ENCODE data around the gene PCLO.
A peak's percentile ranks its signal among the peaks of the same experiment; 100 is the strongest.
"Not testable (repeated sequence)": the region's sequence is repeated elsewhere in the genome, so short reads cannot be mapped to it uniquely, and the experiment has no call there.

Gene PCLO

DNA sequence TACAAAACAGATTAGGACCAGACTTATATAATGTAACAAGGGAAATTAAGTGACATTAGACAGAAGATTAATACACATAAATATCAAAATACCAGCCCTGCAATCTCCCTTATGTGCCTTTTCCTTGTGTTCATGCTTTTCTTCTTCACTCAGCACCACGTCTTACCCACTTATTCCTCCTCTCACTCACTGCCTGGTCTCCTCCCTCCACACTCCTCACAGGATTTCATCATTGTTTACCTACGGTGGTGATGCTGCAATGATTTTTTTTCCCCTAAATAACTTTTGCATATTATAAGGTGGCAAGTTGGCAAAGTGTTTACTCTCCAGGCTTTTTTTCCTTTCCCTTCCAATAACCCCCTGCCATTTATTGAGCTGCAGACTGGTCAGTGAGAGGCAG lies 203.2 kb downstream of the PCLO start:
- no peak for DNase-seq

DNA sequence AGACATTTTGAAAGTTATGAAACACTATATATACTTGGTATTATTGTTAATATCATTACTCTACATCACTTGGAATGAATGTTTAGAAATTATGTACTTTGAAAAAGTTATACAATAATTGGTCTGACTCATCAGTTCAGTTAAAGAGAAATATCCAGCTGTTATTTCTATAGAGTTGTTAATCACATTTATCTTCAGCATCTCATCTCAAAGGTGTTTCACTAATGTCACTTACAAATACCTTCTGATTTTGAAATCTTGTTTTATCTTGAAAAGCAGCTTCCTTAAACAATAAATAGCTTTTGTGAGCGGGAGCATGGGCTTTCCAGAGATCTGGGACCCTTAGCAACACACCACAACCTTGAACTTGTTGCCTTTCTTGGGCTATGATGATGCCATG lies 205.2 kb downstream of the PCLO start:
- no peak for DNase-seq

DNA sequence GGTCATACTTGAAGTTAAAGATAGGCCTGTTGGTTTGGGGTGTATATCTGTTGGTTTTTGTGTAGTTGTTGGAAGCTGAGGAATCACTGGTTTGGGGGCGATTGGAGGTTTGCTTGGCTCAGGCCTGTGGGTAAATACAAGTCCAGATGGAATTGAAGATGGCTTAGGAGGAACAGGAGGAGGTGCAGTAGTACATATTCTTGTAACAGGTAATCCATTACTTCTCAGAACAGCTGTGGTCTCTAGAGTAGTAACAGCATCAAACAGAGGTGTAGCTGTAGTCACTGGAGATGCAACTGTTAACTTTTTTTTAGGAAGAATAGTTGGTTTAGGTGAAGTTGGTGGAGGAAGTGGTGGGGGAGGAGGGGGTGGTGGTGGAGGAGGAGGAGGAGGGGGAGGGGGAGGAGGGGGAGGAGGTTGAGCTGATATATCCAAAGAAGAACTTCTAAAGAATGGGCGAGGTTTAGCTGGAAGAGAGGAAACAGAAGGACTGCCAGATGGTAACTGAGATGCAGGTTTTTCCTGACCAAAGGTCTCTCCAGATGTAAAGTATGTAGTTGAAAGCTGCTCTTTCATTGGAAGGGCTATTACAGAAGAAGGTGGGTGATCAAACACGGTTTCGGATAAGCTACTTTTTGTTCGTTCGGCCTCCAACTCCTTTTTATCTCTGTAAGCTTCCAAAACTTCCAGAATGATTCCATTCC lies 209.2 kb downstream of the PCLO start:
- no peak for DNase-seq

DNA sequence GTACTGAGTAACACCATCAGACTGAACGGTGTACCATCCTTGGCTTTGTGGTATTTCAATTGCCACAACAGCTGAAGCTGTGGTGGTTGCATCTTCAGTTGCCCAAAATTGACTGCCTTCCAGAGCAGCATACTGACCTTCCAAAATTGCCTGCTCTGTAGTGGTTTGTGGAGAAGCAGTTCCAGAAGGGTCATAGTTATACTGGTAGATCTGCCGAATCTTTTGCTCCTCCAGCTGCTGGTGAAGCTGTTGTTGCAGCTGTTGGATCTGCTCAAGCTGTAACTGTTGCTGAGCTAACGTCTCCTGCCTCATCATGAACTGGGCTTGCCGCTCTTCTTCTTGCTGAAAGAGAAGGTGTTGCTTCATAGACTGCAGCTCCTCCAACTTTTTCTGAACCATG lies 212.2 kb downstream of the PCLO start:
- DNase-seq: no peak

DNA sequence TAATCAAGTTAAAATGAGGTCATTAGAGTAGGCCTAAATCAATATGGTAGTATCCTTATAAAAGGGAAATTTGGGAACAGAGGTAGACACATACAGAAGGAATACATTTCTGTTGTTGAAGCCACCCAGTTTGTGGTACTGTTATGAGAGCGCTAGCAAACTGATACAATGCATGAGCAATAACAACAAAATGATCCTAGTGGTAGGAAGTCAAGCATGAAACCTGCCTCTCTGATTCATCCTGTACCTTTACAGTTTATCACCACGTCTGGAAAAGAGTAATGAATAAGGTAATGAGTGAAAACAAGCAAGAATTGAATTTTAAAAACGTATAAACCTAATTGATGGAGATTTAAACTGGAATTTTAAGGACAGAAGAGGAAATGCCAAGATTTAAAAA lies 217.2 kb downstream of the PCLO start:
- no peak for DNase-seq

DNA sequence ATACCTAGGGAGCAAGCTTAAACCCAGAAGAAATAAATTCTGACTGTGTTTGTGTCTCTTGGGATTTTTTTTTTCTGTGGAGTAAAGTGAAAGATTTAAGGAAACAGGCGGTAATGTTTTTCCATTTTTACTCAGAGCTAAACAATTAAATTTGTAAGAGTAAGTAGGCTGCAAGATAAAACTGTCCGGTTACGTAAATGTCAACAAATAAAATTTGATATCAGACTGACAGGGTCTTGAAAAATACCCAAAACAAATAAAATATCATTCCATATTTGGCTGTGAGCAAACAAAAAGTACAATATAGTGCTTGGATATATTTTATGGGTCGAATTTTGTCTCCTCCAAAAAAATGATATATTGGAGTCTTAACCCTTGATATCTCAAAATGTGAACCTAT lies 217.6 kb downstream of the PCLO start:
- no peak for DNase-seq

DNA sequence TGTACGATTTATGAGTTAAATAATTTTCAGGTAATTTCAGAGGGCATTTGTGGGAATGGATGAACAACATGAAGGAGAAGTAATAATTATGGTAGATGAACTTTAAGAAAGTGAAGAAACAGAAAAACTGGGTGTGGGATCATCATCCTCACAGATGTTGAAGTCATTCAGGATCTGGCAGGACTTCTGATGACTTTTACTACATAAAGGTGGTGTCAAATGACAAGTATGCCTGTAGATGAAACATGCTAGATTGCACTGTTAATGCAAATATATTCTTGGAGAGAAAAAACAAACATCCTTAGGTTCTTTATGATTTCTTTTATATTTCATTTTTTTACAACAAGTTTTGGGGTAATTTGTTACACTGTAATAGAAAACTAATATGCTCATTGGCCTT lies 230.2 kb downstream of the PCLO start:
- DNase-seq: no peak

DNA sequence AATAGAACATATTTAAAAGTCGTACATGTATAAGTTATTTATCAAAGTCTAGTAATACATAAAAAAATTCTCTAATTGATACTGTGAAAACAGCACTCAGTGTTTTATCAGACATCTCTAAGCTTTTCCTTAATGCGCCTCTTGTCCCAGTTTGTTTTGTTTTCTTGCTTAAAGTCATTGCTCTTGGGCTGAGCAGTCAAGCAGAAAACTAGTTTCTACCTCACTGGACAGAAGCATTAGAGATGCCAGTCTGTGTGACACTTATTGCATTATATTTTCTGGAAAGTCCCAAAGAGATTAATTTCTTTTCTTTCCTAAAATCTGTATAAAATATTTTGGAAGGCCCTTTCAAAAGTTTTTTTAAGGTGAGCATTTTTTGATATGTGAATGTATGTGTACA lies 236.2 kb downstream of the PCLO start:
- DNase-seq: peak; percentile 22

DNA sequence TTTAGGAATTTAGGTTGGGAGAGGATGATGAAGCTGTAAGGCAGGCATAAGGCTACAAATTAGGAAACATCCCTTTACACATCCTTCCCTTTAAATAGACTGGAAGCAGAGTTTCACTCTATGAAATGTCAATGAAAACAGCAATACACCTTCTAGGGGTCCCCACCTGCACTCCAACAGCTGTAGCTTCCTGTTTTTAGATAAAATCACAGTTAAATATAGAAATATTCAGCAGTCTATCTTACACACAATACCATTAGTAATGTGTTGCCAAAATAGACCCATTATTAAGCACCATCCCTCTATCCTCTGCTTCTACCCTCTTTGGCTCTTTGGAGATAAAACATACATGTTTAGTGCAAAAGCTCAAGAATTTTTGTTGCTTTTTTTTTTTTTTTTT lies 237.4 kb downstream of the PCLO start:
- no peak for DNase-seq

DNA sequence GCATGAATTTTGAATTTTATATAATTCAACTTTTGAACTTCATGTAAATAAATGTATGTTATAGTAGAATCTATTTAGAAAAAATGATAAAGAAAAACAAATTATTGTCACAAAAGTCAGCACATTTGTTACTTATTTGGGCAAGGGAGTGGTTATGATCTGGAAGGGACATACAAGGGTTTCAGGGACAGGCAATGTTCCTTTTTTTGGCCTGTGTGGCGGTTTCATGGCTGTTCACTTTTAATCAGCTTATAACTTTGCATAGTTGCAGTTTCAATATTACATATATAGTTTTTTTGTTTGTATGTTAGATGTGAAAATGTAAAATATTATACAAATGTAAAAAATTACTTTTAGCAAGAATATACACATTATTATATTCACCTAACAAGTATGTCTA lies 256.2 kb downstream of the PCLO start:
- DNase-seq: no peak

DNA sequence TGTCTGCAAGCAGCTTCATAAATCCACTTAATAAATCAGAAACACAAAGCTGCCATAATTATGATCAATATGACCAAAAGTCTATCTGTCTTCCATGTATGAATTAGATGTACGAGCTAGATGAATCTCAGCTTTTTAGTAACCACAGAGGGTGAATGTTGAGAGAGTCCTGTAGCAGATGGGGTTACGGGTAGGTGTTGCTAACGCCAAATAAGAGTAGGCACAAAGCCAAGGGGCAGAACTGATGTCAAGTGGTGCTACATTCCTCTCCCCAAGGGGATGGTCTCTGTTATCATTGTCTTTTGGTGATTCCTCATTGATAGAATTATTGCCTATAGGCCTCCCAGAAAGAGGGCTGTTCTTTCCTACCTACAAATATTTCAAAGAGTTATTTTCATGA lies 257.8 kb downstream of the PCLO start:
- DNase-seq: no peak

DNA sequence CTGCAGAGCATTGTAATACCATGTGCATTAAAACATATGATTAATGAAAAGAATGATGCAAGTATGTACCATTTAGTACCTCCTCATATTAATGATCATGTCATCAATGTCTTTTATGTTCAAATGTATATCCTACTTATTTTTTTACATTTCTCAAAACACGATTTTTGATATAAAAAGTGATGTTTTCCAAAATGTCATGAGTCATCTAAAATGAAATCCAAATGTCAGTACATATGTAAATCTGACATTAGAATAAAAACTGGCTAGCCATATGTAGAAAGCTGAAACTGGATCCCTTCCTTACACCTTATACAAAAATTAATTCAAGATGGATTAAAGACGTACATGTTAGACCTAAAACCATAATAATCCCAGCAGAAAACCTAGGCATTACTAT lies 261.6 kb downstream of the PCLO start:
- not testable (repeated sequence) for DNase-seq

DNA sequence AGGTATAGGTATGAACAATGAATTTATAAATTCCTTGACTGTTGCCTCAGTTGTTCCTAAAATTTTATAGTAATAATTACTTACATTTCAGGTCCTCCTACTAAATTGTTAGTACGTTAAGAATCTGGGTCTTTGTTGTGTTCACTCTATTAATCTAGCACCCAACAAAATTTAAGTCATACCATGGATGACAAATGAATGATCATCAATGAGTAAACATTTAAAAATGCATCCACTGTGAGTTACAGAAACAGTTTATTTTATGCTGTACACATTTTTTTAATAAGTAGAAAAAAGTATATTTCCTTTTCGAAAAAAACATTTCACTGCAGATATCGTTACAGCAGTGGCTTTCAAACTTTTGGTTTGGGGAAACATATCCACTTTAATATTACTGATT lies 265.2 kb downstream of the PCLO start:
- no peak for DNase-seq

DNA sequence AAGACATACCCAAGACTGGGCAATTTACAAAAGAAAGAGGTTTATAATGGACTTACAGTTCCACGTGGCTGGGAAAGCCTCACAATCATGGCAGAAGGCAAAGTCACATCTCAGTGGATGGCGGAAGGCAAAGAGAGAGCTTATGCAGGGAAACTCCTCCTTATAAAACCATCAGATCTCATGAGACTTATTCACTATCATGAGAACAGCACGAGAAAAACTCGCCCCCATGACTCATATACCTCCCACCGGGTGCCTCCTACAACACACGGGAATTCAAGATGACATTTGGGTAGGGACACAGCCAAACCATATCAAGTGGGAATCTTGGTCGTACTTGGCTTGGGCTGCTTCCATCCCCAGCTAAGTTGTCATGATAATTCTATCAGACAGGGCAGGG lies 268.3 kb downstream of the PCLO start:
- not testable (repeated sequence) for DNase-seq

DNA sequence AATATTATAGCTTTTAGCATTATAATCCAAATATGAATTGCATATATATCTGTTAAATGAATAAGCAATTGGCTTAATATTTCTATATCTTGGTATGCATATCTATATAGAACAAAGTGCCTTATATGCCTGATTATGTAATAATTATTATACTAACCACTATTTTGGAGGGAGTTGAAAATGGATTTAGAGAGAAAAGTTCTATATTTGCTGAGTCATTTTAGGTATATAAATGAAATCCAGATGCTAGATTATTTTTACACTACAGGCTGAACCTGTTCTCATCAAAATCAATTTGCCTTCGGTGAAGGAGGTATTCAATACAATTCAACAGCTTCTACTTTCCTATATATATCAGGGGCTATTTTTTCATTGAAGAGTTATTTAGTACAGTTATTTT lies 276.4 kb downstream of the PCLO start:
- no peak for DNase-seq

DNA sequence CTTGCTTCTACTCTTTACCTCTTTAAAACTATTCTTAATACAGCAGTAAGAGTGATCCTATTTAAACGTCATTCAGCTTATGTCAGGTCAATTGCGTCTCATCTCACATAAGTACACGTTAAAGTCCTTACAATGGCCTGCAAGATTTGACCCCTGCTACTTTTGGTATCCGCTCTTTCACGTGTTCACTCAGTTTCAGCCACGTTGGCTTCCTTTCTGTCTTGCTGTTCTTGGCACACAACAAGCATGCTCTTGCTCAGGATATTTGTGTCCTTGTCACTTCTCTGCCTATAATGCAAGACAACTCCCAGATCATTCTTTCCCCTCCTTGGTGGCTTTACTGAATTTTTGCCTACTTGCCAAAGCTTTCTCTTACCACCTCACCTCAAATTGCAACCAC lies 296.8 kb downstream of the PCLO start:
- no peak for DNase-seq

DNA sequence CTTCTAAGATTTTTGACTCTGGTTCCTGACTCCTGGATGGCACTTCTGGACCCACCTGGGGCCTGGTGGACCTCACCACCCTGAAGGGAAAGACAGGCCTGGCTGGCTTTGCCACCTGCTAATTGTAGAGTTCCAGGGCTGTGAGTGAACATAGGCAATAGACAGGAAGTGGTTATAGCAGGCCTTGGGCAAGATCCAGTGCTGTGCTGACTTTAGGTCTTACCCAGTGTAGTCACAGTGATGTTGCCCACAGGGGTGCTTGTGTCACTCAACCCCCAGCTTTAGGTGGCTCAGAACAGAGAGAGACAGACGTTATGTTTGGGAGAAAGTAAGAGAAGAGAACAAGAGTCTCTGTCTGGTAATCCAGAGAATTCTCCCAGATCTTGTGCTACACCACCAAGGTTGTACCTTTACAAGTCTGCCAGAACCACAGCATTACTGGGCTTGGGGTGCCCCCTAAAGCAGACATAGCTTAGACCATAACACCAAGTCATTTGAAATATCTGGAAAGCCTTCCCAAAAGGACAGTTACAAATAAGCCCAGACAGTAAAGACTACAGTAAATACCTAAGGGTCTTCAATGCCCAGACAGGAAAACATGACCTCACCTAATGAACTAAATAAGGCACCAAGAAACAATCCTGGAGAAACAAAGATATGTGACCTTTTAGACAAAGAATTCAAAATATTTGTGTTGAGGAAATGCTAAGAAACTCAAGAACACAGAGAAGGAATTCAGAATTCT lies 303.4 kb downstream of the PCLO start:
- no peak for DNase-seq

DNA sequence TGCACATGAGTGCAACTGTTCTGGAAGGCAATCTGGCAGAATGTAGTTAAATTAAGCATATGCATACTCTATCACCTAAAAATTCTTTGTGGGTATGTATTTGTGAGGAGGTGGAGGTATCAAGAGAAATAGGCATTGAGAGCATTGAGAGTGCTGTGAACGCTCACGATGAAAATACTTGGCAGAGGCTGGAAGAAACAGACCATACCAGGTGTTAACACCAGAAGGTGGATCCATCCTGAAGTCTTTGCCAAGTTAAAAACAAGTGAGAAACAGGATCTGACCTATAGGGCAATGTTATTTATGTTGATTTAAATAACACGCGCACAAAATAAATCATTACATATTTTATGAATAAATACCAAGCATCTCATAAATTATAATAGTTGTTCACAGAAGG lies 311.6 kb downstream of the PCLO start:
- DNase-seq: no peak

DNA sequence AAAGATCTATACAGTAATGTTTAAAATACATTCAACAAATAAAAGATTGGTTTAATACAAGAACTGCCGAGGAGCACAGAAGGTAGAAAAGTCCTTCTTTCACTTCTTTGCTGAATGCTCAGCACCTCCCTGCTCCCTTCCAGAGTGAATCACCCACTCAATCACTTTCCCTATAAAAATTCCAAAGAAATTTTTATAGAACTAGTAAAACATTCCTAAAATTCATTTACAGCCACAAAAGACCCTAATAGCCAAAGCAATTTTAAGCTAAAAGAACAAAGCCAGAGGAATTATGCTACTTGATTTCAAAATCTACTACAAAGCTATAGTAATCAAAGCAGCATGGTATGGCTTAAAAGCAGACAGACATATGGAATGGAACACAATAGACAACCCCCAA lies 320.9 kb downstream of the PCLO start:
- DNase-seq: no peak

DNA sequence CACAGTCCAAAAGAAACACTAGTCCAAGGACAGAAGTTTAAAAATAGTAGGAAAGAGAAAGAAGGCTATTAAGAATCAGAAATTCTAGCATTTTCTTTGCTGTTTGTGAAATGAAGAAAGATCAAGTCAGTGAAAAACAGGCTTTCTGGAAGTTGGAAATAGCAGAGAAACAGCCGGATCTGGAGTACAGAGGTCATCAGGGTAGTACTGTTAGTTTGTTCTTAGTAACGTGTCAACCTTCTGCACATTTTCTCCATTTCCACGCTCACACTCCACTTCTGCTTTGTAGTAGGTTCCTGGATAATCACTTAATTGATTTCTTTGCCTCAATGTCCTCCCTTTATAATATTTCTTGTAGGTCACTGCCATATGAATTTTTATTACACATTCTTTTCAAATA lies 322.6 kb downstream of the PCLO start:
- no peak for DNase-seq

DNA sequence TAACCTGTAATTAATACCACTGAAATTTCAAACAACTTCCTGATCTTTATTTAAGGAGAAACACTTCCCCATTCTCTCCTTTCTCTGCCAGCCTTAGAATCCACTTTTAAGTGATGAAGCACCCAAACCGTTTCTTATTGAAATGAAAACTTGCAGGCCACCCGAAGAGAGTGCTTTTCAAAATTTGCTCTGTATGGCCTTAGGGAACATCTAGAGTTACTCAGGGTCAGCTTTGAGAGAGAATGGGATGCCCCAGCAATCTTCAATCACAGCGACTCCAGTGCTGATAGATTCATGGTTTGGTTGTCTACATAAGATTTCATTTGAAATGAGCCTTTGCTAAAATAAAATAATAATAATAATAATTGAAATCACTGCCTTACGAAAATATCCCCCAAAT lies 323.1 kb downstream of the PCLO start:
- no peak for DNase-seq

DNA sequence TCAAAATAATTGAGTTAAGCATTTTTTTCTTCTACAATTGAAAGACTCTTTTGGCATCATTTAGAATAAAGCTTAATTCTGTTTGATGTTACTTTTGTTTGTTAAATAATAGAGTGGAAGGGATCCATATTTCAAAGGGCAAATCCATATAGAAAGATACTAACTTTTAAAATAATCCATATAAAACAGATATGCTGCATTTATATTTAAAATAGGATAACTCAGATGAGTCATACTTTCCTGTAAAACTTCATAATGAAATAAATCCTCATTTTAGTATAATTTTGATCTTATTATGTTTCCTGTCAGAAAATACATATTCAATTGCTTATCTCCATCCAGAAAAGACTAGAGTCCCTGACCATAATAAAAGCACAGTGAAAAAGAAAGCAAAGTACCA lies 323.6 kb downstream of the PCLO start:
- DNase-seq: no peak

DNA sequence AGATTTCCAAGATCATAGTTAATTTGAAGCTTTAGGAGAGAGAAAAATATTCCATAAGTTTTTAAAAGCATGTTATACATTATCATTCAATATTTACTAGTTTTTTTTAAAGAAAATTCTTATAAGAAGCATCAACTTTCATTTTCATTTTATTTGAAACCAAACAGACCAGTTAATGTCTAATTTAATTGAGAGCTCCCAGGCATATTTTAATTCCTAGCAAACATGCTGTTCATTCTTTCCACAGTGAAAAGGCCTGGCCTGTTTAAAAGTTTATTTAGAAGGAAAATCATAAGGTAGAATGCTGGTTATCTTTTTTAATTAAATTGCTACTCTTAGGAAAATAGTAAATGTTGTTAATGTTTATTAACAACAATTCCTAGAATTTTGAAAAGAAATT lies 324.4 kb downstream of the PCLO start:
- DNase-seq: no peak

DNA sequence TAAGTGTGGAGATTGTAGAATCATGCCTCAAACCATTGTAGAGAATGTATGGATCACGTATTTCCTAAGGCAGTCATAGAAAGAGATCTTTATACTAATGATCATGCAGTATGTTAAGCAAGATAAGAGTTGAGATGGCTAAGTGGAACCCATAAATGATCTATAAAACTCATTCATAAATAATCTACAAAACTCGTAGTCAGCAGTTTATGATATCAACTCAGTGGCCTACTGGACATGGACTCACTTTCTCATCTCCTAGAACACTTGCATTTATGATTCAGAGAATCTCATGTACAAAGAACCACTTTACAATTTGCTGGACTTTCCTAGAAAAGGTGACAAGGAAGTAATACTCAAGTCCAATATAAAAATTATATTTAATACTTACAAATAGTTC lies 339.6 kb downstream of the PCLO start:
- DNase-seq: no peak

DNA sequence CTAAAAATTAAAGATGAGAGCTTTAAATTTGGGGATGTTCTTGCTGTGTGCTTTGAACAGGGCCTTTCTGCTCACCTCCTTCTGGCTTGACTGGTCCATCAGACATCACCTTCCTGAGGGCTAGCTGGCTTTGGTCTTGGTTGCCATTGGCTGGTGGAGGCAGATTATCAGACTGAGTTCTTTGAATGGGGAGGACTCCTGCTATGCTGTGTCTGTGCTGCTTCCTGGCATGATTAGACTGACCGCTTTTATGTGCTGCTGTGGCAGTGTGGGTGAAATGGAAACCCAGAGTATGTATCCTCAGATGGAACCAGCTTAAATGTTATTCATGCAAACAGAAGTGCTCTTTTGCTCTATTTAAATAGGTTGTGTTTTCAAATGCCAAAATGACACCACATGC lies 341.6 kb downstream of the PCLO start:
- DNase-seq: no peak
